HepG2 (cell line): ENCODE results near the gene SPRED2. TPM values are rescaled to one million over a fixed set of nuclear protein-coding genes. Genes with fewer than 3 reads are reported as not detected.

Source experiments
- ARID4A ChIP-seq: sonication (generic); formaldehyde crosslinking; IDR thresholded peaks from 2 replicates; pipeline ENCODE4 v1.5.0; 2020; ENCODE audit warnings: mild to moderate bottlenecking, missing genetic modification reagents, borderline replicate concordance
- NONO ChIP-seq, 2 experiments: fragments of 450-650 bp in 1 of 2; sonication (generic) in 1 of 2; formaldehyde crosslinking in 1 of 2; IDR thresholded peaks in 1 of 2; conservative IDR thresholded peaks in 1 of 2; 2 replicates each; pipeline versions ENCODE4 v1.6.1 to v1.8.0; 2017 to 2022; ENCODE audit warnings: mild to moderate bottlenecking in 1 of 2, missing genetic modification reagents in 1 of 2, moderate library complexity in 1 of 2
- SNAPC4 ChIP-seq: sonication (generic); formaldehyde crosslinking; IDR thresholded peaks from 2 replicates; pipeline ENCODE4 v1.4.0; 2020; ENCODE audit warnings: mild to moderate bottlenecking, missing genetic modification reagents
- polyA plus RNA-seq, 8 experiments: library from polyadenylated mRNA; depleted of rRNA in 3 of 8; stranded (reverse) in 7 of 8; unstranded in 1 of 8; fragments of >200 nt; fragmentation: Illumina TruSeq in 4 of 8; extraction: Trizol in 4 of 8; gene quantifications; 2 replicates each; pipeline versions ENCODE4 v1.2.1 to v1.2.3, GENCODE V29; 2011 to 2016; ENCODE audit warnings: low read depth in 4 of 8, missing spikeins in 1 of 8, mixed read lengths in 1 of 8; ENCODE audit not compliant: insufficient read depth in 1 of 8
- total RNA-seq, 5 experiments: library from RNA; depleted of rRNA; stranded (reverse); fragments of >200 nt; fragmentation: Illumina TruSeq; extraction: Trizol; gene quantifications; 2 replicates each; pipeline ENCODE4 v1.2.3, GENCODE V29; 2016; ENCODE audit warnings: low read depth in 1 of 5

SPRED2 gene
- total and polyA plus RNA-seq, 2 of the 13 experiments (the other 11 are each of a cell fraction or from before 2014, with no cell fraction given) = 13.0 to 37.0 TPM

GRCh38 chr2:65371074-65371434 is 61.3 kb downstream of the SPRED2 start (continued):
- TF ChIP-seq SNAPC4 (no peak), NONO (IDR thresholded peaks at IDR 0.05) (no peak), NONO (CRISPR knock-in tag; conservative IDR thresholded peaks at IDR 0.05) (no peak), ARID4A (CRISPR knock-in tag) (0 out of 2 replicates have a peak, but pooled peaks have one; percentile 17)
